Stimulated activated CD4-positive, alpha-beta T cell treated with anti-CD3 and anti-CD28 coated beads, Interleukin-1b, Interleukin-23, amount 100 ng/mL, for 48 hours (primary cell): ENCODE measurements around the gene FZD8.

Experiments
- DNase-seq: peaks from one replicate; pipeline ENCODE4 v3.0.0-alpha.2; 2020

FZD8 gene

GRCh38 chr10:35600193-35600592, 41.9 kb downstream of the FZD8 start:
- DNase-seq: no peak

GRCh38 chr10:35598379-35598778, 43.7 kb downstream of the FZD8 start:
- DNase-seq: no peak

GRCh38 chr10:35595106-35595505, 47.0 kb downstream of the FZD8 start:
- DNase-seq: no peak

GRCh38 chr10:35594115-35595079, 47.7 kb downstream of the FZD8 start:
- no peak for DNase-seq

DNA sequence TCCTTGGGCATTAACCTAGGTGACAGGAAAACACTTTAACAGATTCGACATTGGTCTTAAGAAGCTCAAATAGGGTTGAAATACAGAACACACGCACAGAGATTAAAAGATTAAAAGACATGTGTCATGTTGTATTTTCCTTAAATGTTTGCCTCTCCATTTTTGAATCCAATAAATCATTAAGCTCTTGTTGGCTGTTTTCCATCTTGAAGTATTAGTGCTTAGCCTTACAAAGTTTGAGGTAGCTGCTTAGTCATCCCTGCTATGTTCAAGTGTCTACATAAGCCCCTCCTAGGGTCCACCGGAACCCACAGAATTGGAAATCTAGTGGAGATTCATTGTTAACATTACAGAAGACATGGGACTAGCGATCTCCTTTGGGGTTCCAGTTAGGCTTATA, 49.7 kb downstream of the FZD8 start:
- no peak for DNase-seq

DNA sequence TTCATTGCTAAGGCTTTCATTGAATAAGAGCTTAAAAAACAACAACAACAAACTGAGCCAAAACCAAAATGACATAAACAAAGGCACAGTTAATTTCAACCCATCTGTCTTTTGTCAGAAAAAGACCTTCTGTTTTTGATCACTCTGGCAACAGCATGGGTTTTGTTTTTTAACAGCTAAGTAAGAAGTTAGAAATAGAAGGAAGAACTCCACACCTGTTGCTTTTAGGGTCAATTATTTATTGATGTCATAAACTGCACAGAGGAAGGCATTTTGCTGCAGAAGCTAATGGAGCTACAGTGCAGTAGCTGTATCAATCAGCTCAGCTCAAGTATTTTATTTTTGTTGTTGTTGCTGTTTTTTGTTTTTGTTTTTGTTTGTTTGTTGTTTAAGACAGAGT, 53.3 kb downstream of the FZD8 start:
- DNase-seq: no peak
